SKM-1 treated with dmso at 0.1 percent for 144 hours (cell line): ENCODE data around the gene ROS1.
"Not testable (repeated sequence)": the region's sequence is repeated elsewhere in the genome, so short reads cannot be mapped to it uniquely, and the experiment has no call there.

Experiments used
- DNase-seq: peaks from one replicate; lab custom pipeline; 2025; ENCODE audit not compliant: unreplicated experiment; lab: John Stamatoyannopoulos, UW

Gene ROS1

GRCh38 chr6:117384659-117385058, 41.1 kb downstream of the ROS1 start:
- DNase-seq: no peak

DNA sequence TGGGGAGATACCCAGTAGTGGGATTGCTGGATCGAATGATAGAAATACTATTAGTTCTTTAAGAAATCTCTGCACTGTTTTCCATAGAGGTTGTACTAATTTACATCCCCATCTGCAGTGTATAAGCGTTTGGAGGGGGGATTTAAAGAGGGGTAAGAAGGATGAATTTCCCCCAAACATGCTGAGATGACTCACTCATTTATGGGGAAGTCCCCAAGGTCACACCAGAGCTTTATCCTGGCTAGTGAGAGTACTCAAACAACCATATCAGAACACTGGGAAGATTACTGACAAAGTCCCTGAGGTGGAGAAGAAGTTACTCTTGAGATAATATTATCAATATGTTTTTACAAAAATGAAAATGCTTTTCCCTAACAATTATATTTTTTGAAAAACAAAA, 44.0 kb downstream of the ROS1 start:
- DNase-seq: no peak

- no peak for DNase-seq
These were observed 45.4 kb downstream of the ROS1 start for GRCh38 chr6:117380298-117380697.

DNA sequence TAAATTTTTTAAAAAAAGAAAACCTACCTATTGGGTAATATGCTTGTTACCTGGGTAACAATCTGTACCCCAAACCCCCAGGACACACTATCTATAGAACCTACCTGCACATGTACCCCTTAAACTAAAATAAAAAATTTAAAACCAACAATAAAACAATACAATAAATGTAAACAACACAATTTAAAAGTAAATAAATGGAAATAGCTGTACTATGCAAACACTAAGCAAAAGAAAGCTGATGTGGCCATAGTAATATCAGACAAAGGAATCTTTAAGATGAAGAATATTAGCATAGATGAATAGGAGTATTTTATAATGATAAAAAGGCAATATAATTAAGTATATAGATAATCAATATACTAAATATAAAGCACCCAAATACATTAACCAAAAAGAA, 50.3 kb downstream of the ROS1 start:
- DNase-seq: no peak

DNA sequence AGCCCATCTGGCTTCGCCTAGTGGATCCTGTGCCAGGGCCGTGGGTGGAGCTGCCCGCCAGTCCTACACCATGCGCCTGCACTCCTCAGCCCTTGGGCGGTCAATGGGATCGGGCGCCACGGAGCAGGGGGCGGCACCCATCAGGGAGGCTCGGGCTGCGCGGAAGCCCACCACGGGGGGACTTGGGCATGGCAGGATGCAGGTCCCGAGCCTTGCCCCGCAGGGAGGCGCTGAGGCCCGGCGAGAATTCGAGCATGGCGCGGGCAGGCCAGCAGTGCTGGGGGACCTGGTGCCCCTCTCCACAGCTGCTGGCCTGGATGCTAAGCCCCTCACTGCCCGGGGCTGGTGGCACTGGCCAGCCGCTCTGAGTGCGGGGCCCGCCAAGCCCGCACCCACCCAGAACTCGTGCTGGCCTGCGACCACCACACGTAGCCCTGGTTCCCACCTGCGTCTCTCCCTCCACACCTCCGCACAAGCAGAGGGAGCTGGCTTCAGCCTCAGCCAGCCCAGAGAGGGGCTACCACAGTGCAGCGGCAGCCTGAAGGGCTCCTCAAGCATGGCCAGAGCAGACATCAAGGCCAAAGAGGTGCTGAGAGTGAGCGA, 52.4 kb downstream of the ROS1 start:
- no peak for DNase-seq

GRCh38 chr6:117372289-117372688, 53.5 kb downstream of the ROS1 start:
- not testable (repeated sequence) for DNase-seq

- DNase-seq: no peak
These were observed 54.2 kb downstream of the ROS1 start for GRCh38 chr6:117371492-117371891.

GRCh38 chr6:117359581-117359980, 66.2 kb downstream of the ROS1 start:
- DNase-seq: peak; percentile 41

DNA sequence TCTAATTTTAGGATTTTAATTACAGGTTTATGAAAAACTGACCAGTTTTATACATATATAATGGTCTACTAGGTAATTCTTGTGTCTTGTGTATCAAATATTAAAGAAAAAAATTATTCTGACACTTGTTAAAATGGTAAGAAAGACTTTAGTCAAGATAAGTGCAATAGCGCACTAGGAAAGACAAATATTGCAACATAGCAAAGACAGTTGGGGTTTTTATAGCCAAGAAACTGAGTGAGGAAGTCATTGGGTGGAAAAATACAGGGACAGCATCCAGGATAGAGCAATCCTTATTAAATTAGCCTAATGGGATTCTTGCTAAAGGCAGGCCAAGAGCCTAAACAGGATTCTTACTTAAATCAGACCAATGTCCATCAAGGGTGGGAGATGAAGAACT, 71.1 kb downstream of the ROS1 start:
- DNase-seq: no peak

DNA sequence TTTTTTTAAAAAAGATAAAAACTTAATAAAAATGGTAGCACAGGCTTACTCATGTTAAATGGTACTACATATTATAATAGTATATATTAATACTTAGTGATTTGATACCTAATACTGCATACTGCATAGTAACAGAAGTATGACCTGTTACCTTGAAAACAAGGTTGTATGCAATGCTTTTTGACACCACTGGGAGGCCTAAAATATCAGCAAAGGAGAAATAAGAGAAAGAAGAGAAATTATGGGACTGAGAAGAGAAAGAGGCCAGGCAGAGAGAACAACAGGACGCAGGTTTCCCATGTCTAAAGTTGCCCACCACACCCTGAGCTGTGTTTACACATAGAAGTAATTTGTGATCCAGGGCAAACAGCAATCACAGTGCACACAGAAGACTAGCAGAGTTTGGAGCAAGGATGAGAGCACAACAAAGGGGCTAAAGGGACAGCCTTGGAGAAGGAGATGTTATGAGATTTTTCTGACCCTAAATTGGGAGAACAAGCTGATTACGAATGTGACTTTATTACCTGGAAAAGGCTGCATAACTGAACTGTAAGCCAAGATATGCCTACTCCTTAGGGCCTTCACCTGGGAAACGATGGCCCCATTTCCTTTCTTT, 73.2 kb downstream of the ROS1 start:
- peak; percentile 27 for DNase-seq

DNA sequence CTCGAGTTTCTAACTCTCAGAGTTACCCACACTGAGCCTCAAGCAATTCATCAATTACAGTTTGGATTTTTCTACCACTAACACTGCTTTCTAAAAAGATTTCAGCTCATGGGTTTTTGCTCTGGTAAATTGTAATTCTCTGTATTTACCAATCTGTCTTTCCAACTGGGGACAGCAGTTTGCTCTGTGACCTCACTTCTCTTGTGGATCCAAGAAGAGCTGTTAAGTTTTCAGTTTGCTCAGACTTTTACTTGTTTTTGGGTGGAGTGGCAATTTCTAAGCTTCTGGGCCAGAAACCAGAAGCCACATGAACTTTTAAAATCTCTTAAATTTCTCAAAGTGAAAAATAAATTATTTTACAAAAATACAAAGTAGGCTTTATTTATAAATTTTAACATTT, 74.2 kb downstream of the ROS1 start:
- no peak for DNase-seq

GRCh38 chr6:117346142-117346930, 79.4 kb downstream of the ROS1 start:
- DNase-seq: peak; percentile 41

DNA sequence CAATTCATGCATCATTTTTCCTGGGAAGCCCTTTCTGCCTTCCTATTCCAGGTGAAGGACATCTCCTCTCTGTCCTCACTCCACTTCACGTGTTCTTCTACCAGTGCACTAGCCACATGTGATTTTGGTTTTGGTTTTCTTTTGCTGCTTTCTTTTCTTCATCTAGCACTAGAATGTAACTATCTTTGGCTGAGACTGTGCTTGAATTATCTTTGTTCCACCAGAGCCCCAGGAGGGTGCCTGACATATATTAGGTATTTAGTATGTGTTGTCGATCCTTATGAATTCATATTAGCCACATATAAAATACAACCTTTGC, 80.5 kb downstream of the ROS1 start:
- DNase-seq: no peak

DNA sequence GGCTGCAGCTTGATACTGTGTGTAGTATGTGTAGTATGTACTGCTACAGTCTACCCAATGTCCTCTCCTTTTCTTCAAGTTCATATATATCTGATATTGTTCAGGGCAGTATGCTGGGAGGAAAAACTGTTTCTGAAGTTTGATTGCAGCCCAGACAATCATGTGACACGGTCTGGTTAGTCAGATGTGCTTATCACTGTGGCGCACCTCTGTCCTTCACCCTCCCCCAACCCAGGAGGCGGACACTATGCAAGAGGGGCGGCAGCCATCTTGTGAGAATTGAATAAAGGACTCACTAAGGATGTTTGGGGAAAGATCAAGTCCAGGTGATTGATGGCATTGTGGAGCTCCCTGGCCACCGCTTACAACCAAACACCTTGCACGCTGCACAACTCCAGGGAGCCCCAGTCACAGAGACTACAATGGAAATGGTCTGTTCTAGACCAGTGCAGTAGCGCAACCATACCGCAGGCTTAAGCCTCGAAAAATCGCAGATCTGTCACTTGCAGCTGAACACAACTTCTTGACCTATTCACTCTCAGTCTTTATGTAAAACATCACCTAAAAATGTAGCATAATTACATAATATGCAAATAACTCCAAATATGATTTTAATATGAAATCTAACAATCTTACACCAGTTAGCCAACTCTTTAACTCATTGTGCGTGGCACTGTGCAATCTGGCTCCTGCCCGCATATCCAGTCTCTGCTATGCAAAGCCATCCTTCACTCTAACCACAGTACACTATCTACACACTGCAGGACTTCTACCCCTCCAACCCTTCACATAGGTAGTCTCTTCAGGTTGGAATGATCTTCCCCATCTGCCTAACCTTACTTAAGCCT, 81.1 kb downstream of the ROS1 start:
- DNase-seq: no peak

- DNase-seq: no peak
These were observed 87.2 kb downstream of the ROS1 start for GRCh38 chr6:117338567-117338966.

GRCh38 chr6:117329926-117330325, 95.8 kb downstream of the ROS1 start:
- no peak for DNase-seq

GRCh38 chr6:117328500-117328899, 97.2 kb downstream of the ROS1 start:
- DNase-seq: no peak

DNA sequence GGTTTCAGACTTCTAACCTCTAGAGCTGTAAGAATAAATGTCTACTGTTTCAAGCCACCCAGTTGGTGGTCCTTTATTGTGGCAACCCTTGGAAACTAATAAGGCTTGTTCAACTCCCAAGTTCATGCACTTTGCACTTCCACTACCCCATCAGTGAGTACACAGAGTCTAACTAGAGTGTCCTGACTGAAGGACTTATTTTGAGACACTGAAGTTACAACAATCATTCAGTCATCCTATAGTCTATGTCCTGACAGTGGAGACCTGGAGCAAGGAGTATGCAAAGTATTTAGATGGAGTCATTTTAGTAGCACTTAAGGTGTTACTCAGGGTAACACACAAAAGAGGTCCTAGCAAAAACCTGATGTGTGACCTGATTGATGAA, 97.7 kb downstream of the ROS1 start:
- no peak for DNase-seq

GRCh38 chr6:117327149-117328004, 98.4 kb downstream of the ROS1 start:
- no peak for DNase-seq

DNA sequence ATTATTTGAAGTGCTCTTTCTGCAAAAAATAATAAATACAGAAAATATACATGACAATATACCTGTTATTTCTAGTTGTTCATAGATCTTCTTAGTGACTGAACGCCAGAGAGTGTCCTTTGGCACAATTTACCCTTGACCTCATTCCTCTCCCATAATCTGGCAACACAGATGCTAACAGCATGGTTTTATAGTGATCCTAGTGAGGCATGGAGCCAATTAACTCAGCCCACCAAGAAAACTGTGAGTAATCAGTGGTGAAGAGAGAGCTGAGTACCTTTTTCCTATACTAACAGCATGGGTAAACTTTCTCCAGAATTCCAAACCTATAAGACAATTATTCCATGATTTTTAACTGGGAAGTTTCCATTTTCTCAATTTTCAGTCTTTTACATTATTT, 99.3 kb downstream of the ROS1 start:
- DNase-seq: no peak

DNA sequence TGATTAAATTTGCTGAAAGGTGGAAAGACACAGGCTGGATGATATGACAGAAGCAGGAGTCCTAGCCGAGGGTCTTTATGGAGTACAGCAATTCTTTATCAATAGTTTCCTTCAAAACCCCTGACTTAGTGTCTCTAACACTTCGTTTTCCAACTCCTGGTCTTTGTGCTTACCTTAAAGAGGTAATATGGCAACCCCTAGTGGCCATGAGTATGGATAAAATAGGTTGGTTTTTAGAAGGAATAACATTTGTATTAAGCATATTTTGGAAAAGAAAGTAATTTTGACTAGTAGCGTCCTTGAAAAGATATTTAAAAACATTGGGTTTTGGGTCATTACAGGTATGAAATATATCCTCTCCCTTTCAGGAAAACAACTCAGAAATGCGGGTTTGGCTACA, 108.5 kb downstream of the ROS1 start:
- DNase-seq: no peak
